NCI-H2107 (cell line): ENCODE results near the gene MARK3.

ENCODE experiments used
- DNase-seq: peaks from one replicate; lab custom pipeline; 2025; lab: John Stamatoyannopoulos, UW

Gene MARK3

DNA sequence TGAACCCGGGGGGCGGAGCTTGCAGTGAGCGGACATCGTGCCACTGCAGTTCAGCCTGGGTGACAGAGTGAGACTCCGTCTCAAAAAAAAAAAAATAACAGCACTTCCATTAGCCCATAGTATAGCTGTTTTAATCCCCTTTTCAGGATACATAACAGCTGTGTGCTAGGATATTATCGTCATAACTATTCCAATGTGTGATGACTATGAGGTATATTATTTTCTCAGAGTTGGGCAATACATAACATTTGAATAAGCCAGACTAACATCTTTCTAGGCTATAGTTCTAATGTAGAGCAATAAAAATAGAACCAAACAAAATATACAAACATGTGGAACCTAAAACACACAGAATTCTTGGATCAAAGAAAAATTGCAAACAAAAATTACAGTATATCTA, 57.1 kb downstream of the MARK3 start:
- DNase-seq: no peak

DNA sequence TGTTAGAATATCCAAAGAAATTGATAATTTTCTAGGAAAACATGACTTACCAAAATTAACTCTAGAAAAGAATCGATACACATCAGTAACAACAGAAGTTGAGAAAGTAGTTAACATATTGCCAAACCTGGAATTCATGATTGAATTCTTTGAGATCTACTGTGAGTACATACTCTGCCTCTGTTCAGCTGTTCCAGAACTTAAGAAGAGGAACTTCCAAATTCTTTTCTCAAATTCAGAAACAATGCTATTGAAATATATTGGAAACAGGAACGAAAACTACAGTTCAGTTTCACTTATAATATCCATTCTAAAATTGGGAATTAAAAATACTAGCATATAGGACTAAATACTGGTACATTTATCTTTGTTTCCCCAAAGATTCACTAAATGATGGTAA, 57.9 kb downstream of the MARK3 start:
- no peak for DNase-seq

DNA sequence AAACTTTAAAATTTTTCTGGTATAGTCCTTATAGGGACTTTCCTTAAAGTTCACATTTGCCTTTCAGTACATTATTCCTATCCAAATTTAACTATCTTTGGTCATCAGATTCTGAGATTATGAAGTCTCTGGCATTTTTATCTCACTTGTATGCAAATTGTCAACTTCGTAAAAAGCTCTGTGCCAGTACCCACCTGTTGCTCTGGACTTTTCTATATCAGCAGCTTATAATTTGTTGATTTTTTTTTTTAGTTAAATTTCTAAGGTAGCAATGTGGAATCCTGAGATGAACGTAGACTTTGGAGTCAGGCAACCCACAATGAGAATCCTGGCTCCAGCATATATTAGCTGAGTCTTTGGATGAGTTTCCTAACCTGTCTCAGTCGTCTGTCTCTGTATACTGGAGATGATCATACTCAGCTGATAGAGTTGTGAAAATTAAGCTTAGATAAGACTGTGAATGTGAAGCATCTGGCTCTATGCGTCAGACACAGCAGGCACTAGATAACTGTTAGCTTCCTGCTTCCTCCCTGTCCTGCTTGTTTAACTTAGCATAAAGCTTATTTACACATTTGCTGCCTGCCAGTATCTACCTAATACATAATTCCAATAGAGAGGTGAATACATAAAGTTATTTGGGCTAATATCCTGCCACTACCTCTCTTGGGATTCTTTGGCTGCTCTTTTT, 59.8 kb downstream of the MARK3 start:
- DNase-seq: no peak

DNA sequence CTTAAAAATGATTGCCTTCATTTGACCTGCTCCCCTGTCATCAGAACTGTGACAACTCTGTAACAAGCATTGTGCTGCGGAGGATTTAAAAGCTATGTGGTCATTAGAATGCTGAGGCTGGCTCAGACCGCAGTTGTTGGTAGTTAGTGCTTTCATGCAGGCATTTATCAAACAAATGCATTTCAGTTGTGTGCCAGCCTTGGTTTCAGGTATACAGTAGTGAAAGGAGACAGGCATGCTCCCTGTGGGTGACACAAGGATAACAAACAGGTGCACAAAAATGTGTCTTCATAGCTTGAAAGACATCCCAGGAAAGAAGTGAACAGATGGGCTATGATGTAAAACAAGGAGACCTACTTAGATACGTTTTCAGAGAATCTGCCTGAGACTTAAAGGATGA, 60.6 kb downstream of the MARK3 start:
- DNase-seq: no peak

DNA sequence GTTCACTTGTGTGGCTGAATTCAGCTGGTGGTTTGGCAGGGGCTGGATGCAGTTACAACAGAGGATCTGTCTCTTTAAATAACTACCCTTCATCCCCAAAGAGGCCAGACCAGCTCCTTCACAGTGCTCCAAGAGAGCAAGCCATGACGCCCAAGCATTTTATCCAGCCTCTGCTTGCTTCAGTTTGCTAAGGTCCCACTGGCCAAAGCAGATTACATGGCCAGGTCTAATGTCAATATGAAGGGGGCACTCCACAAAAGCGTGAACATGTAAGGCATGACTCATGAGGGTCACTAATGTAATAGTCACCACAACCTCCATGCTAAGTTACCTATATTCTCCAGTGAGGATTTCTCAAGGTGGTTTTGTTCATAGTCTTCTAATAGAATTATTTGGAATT, 62.9 kb downstream of the MARK3 start:
- DNase-seq: no peak

DNA sequence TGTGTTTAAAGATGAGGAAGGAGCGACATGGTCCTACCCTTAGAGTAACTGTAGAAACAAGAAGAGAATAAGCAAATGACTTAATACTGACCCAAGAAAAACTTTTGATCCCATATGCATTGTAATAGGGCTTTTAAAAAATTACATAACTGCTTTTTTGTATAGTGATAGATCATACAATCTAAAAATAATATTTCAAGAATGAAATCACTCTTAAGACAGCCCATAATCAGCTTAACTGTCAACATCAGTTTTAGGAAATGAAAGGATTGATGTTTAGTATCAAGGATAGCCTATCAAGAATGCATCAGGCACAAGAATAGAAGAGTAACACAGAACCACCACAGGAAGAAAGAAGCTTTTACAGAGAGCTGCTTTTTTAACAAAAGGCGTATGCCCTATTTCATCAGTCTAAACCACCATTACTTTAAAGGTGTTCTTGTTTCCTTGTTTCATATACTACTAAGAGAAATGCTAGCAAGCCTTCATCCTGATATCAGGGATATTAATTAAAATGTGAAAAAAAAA, 64.5 kb downstream of the MARK3 start:
- DNase-seq: no peak

DNA sequence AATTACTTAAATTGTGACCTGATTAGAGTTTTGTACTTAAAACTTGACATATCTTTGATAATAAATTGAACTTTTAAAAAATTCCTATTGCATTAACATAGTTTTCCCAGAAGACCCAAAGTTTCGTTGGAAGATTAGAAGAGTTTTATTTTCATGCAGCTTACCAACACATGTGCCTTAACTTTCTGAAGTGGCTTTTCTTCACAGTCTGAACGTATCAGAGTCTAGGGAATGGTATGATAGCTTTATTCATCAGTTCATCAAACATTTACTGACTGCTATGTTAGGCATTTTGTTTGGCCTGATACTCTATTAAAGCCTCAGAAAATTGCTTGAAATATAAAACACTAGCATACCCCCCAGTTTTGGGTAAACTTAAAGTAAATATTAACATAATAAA, 65.2 kb downstream of the MARK3 start:
- no peak for DNase-seq

DNA sequence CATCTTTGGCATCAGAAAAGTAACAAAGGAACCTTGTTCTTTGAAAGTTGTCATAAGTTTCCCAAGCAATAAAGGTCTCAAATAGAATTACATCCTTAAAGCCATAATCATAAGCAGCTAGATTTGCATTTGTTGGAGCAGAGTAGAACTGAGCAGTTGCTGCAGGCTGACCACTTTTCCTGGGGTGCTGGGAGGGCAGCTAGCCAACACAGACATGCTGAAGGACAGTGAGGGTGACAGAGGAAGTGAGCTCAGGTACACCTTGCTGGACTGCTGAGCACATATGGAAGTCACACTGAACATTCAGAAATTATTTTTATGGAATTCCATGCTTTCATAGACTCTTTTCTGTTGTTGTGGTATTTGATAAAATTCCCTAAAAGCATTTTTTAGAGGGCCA, 66.2 kb downstream of the MARK3 start:
- no peak for DNase-seq

DNA sequence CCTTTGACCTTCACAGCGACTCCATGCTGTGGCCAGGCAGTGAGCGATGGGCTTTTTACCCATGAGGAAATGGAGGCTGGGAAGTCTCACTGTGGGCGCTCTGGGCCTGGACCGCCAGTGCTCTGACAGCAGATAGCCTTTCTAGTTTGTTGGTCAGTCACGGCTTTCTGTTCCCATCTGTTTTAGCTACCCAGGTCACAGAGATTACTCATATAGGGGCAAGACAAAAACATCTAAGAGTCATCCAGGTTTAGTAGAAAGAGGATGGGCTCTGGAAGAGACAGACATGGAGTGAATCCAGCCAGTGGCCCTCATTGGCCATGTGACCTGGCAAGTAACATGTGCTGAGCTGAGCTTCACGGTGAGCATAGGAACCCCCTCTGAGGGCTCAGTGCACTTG, 68.6 kb downstream of the MARK3 start:
- DNase-seq: no peak

DNA sequence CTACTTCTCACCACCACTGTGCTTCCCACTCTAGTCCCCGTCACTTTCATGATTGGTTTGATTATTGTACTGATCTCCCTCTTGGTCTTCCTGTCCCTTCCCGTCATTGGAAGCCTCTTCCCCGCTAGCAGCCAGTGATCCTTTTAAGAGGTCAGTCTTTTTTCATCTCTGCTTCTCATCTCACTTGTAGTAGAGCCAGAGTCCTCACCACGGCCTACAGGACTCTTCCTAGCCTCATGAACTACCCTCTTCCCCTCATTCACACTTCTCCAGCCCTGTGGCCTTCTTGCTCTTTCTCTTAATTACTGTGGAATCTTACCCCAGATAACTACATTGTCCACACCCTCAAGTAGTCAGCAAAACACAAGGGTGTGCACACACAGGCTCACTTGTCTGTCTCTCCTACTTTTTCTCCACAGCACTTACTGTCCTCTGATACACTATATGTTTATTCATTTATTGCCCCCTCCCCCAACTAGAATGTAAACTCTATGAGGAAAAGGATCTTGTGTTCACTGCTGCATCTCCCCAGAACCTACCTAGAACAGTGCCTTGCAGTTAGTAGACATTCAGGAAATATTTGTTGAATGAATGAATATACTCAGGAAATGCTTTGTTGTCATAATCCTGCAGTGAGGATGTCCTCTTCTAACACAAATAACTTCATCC, 71.1 kb downstream of the MARK3 start:
- no peak for DNase-seq

DNA sequence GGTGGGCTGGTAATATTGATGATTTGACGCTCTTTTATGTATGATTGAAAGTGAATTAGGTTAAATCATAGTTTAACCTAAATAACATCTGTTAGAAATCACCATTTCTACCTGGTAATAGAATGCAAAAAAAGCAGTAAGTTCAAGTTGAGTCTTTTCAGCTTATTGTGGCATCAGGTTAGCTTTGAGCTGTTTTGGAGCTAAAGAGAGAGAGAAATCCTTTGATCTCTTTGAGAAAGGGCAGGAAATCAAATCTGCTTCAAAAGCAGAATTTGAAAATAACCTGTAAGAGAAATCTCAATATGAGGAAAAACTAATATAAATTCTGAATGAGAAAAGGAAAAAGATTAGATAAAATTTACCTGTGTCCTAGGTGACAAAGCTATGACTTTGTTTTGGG, 75.2 kb downstream of the MARK3 start:
- DNase-seq: no peak

DNA sequence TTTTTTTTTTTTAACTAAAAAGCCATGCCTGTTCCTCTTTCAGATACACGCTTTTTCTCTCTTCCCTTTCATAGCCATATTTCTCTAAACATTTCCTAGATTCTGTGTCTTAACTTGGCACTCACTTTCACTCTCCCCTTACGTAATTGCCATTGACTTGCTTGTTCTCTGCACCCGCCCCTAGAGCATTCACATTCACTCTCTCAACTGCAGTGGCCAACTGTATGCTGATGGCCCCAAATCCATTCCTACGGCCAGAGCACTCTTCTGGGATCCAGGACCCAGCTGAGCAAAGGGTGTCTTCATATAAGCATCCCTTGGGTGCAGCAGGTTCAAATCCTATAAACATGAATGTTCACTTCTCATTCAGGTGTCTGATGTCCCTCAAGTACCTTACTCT, 77.9 kb downstream of the MARK3 start:
- DNase-seq: no peak

DNA sequence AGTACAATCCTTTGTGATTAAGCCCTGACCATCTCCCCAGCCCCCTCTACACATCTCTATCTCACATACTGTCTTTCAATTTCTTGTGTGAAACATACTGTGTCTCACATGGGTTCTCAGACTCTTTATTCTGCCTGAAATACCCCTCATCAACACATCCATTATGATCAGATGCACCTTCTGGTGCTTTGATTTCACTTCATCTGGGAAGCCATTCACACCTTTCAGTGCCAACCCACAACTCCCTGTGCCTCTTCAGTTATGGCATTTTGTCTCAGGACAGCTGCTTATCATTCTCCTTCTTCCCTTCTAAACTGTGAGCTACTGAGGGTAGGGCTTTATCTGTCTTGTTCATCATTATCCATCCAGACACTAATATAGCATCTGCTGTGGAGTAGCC, 78.6 kb downstream of the MARK3 start:
- no peak for DNase-seq

DNA sequence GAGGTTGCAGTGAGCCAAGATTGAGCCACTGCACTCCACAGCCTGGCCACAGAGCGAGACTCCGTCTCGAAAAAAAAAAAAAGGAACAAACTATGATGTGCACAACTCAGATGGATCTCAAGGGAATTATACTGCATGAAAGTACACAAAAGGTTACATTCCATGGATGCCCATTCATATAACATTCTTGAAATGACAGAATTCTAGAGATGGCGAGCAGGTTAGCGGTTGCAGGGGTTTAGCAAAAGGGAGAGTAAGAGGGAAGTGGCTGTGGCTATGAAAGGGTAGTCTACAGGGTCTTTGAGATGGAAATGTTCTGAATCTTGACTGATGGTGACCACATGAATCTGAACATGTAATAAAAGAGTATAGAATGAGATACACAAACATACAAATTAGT, 87.7 kb downstream of the MARK3 start:
- DNase-seq: no peak

DNA sequence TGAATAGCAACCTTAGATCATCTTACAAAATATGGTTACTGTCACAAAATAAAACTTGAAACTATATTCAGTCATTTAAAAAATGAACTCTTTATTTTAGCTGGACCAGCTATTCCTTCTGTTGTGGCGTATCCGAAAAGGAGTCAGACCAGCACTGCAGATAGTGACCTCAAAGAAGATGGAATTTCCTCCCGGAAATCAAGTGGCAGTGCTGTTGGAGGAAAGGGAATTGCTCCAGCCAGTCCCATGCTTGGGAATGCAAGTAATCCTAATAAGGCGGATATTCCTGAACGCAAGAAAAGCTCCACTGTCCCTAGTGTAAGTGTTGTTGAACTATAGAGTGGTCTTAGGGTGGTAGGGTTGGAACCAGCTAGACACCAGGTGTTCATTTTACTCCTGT, 89.7 kb downstream of the MARK3 start:
- DNase-seq: no peak

DNA sequence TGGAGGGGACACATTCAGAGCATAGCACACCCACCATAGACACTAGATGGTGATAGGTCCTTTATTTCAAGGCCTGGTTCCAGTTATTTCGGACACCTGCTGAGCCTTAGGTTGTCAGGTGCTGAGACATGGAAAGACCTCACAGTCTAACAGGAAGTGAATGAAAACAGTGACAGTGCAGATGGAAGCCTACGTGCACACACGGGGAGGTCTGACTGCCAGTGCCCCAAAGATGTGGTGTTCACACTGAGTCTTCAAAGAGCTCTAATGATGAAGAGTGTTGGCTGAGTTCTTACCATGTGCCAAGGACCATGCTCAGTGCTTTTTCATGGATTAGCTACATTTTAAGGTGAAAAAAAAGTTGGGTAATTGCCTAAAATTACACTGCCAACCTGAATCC, 90.8 kb downstream of the MARK3 start:
- DNase-seq: no peak

DNA sequence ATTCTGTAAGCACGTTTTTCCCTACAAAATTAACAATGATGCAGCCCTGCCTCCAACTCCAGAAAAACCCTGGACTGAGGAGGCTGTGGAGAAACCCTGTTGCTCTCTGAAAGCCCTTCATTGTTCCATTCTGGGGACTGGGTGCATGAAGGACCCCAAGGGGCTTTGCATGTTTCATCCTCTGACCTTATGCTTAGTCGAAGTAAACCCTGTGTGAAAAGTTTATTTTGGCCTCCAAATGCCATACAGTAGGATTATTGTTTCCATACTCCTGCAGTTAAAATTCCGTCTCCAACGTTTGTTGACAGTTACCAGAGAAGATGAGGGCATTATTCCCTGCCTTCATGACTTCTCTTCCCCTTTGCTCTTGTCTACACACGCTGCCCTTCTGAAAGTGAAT, 91.4 kb downstream of the MARK3 start:
- DNase-seq: no peak

DNA sequence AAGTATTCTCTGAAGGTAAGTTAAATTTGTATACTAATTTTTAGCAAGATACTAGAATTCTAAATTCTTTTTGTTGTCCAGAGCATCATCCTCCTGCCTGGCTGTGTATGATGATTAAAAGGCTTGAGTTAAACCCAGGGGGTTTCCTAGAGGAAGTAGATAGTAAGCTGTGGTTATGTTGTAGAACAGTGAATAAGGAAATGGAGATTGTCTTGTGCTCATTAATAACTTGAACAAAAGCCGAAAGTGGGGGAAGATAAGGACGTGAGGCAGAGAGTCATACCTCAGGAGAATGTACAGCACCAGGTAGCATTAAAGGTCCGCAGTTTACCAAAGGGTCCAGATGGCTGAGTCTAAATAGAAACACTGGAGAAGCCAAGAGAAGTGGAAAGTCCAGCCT, 95.4 kb downstream of the MARK3 start:
- no peak for DNase-seq

DNA sequence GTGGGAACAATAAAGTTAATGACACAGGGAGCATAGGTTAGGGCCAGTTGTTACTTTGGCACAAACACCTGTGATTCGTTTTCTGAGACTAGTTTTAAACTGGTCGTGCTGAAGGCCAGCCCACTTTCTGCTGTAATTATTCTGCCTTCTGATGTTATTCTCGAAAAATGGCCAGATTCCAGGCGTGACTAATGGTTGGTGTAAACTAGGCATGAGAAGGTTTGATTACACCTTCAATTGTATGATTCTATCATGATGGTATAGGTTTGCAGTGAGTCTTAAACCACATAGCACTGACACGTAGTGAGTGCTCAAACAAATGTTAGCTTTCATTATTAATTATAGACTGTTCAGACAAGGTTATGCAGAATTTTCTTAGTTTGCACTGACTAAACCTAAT, 98.4 kb downstream of the MARK3 start:
- DNase-seq: no peak

DNA sequence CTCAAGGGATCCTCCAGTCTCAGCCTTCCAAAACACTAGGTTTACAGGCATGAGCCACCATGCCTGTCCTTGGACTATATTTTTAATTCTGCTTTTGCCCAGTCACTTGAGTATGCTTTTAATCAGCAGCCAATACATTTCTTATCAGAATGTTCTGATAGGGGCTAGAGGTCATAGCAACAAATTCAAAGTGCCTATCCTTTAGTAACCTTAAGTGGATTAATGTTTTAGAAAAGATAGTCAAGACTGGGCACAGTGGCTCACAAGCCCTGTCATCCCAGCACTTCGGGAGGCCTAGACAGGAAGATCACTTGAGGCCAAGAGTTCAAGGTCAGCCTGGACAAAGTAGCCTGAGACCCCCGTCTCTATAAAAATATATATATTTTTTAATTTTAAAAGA, 100.3 kb downstream of the MARK3 start:
- no peak for DNase-seq

DNA sequence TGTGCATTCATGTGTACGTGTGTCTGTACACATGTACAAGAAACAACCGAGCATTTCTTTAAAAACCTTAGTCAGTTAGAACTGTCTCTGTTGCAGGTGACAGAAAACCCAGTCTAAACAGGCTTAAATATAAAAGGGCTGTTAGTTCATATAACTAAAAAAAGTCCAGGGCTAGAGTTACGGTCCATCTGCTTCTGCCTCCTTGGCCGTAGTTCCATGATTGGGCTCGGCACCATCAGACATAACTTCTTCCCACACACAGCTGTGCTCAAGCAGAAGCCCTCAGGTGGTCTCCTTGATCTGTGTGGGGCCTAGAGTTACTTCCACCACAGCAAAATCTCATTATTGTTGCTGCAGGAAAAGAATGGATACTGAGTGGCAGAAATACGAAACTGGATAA, 102.9 kb downstream of the MARK3 start:
- no peak for DNase-seq

DNA sequence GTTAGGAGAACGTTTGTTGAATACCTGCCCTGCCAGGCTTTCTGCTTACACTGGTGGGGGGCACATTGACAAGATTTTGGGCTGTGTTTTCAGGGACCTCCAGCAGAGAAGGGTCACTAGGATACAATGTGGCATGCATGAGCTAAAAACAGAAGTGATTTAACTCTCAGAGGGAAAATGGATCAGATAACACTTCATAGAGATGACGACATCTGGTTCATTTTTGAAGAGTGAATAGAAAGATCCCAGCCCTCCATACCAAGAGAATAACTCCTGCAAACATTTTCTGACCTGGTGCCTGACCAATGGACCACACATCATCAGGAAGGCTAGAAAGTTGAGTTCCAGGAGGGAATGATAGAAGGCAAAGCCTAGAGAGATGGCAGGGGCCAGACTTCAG, 103.7 kb downstream of the MARK3 start:
- DNase-seq: no peak

DNA sequence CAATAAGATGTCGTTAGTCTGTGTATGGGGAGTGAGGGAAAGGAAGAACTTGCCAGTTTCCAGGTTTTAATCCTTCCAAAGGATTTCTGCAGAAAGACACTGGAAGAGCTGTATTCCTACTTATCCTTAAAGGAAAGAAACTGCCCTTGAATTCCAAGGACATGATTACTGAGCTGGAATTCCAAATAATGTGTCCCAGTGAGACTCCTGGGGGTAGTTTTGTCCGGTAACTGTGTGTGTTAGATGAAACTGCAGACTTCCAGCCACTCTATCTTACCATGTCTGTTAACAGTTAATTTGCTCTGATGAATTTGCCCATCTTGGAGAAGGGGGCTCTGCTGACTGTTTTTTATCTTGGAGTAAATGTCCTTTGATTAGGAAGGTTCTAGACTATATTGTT, 104.4 kb downstream of the MARK3 start:
- DNase-seq: no peak

DNA sequence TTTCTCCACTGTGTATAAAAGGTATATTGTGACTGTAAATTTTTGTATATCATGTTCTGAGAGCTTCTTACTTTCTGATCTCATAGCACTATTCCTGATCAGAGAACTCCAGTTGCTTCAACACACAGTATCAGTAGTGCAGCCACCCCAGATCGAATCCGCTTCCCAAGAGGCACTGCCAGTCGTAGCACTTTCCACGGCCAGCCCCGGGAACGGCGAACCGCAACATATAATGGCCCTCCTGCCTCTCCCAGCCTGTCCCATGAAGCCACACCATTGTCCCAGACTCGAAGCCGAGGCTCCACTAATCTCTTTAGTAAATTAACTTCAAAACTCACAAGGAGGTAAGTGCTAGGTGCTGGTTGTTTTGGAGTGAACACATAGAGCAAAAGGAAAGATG, 106.5 kb downstream of the MARK3 start:
- no peak for DNase-seq
